SK-N-SH treated with all-trans-retinoic acid at 6 μM for 48 hours (cell line): Measurements from ENCODE around the gene PNPO.

Source experiments
- ATAC-seq: fragments of 200-7000 bp; cut with Tn5 transposase; 3 replicates; pipeline ENCODE4 v1.9.1; 2020; ENCODE audit warnings: mild to moderate bottlenecking, moderate library complexity
- BACH2 ChIP-seq: fragments of 250-450 bp; sonication (Bioruptor Pico); IDR thresholded peaks from 2 replicates; pipeline ENCODE4 v1.9.0; 2021; ENCODE audit warnings: mild to moderate bottlenecking, borderline replicate concordance
- CREB5 ChIP-seq: fragments of 250-450 bp; sonication (Bioruptor Pico); IDR thresholded peaks from 2 replicates; pipeline ENCODE4 v1.5.1; 2020; ENCODE audit warnings: low read depth, mild to moderate bottlenecking, moderate library complexity
- CSDC2 ChIP-seq: fragments of 250-450 bp; sonication (Bioruptor Pico); IDR thresholded peaks from 2 replicates; pipeline ENCODE4 v1.5.0; 2020; ENCODE audit warnings: mild to moderate bottlenecking, moderate library complexity
- CSRNP3 ChIP-seq: fragments of 250-450 bp; sonication (Bioruptor Pico); IDR thresholded peaks from 2 replicates; pipeline ENCODE4 v1.5.1; 2021; ENCODE audit warnings: mild to moderate bottlenecking, moderate library complexity
- ESRRG ChIP-seq: fragments of 250-450 bp; sonication (Bioruptor Pico); IDR thresholded peaks from 2 replicates; pipeline ENCODE4 v1.6.1; 2021; ENCODE audit warnings: mild to moderate bottlenecking
- GLIS3 ChIP-seq: fragments of 250-450 bp; sonication (Bioruptor Pico); IDR thresholded peaks from 2 replicates; pipeline ENCODE4 v1.5.0; 2020; ENCODE audit warnings: mild to moderate bottlenecking, moderate library complexity
- OSR1 ChIP-seq: fragments of 250-450 bp; sonication (Bioruptor Pico); IDR thresholded peaks from 2 replicates; pipeline ENCODE4 v1.8.0; 2022; ENCODE audit warnings: moderate library complexity, mild to moderate bottlenecking, inconsistent platforms
- PATZ1 ChIP-seq: fragments of 250-450 bp; sonication (Bioruptor Pico); IDR thresholded peaks from 2 replicates; pipeline ENCODE4 v1.8.0; 2020; ENCODE audit warnings: mild to moderate bottlenecking, moderate library complexity, borderline replicate concordance
- PPARA ChIP-seq: fragments of 250-450 bp; sonication (Bioruptor Pico); IDR thresholded peaks from 2 replicates; pipeline ENCODE4 v1.5.0; 2020; ENCODE audit warnings: mild to moderate bottlenecking, borderline replicate concordance
- RARB ChIP-seq: fragments of 250-450 bp; sonication (Bioruptor Pico); IDR thresholded peaks from 2 replicates; pipeline ENCODE4 v1.8.0; 2021; ENCODE audit warnings: mild to moderate bottlenecking, moderate library complexity
- SNAI2 ChIP-seq: fragments of 250-450 bp; sonication (Bioruptor Pico); IDR thresholded peaks from 2 replicates; pipeline ENCODE4 v1.5.0; 2020; ENCODE audit warnings: mild to moderate bottlenecking, moderate library complexity
- TCF4 ChIP-seq: fragments of 250-450 bp; sonication (Bioruptor Pico); IDR thresholded peaks from 2 replicates; pipeline ENCODE4 v1.8.0; 2021; ENCODE audit warnings: mild to moderate bottlenecking, moderate library complexity, borderline replicate concordance
- TSHZ2 ChIP-seq: fragments of 250-450 bp; sonication (Bioruptor Pico); IDR thresholded peaks from 2 replicates; pipeline ENCODE4 v1.5.0; 2020; ENCODE audit warnings: mild to moderate bottlenecking, moderate library complexity
- ZC3H10 ChIP-seq: fragments of 250-450 bp; sonication (Bioruptor Pico); IDR thresholded peaks from 2 replicates; pipeline ENCODE4 v1.5.1; 2021; ENCODE audit warnings: mild to moderate bottlenecking, moderate library complexity
- ZFP3 ChIP-seq: fragments of 250-450 bp; sonication (Bioruptor Pico); IDR thresholded peaks from 2 replicates; pipeline ENCODE4 v1.5.0; 2020; ENCODE audit warnings: mild to moderate bottlenecking, moderate library complexity
- ZFP30 ChIP-seq: fragments of 450-650 bp; formaldehyde crosslinking; IDR thresholded peaks from 2 replicates; pipeline ENCODE4 v1.5.0; 2022; ENCODE audit warnings: mild to moderate bottlenecking, moderate library complexity
- ZNF565 ChIP-seq: fragments of 450-650 bp; formaldehyde crosslinking; conservative IDR thresholded peaks from 2 replicates; pipeline ENCODE4 v1.5.0; 2020; ENCODE audit warnings: low read depth, mild to moderate bottlenecking, moderate library complexity
- ZNF70 ChIP-seq: fragments of 450-650 bp; formaldehyde crosslinking; IDR thresholded peaks from 2 replicates; pipeline ENCODE4 v1.5.0; 2020; ENCODE audit warnings: mild to moderate bottlenecking, moderate library complexity

Gene PNPO

GRCh38 chr17:47902039-47902744, 39.2 kb upstream of the PNPO start:
- ATAC-seq, result no peak
- TF ChIP-seq BACH2 (no peak), OSR1 (CRISPR knock-in tag) (no peak), GLIS3 (no peak), ESRRG (no peak), CREB5 (CRISPR knock-in tag) (no peak), RARB (CRISPR knock-in tag) (no peak), PPARA (no peak), ZC3H10 (no peak), ZNF70 (CRISPR knock-in tag) (no peak), ZFP30 (CRISPR knock-in tag) (no peak), TCF4 (no peak), CSDC2 (CRISPR knock-in tag) (no peak), SNAI2 (no peak)

GRCh38 chr17:47905221-47905733, 36.1 kb upstream of the PNPO start:
- no peak for TF ChIP-seq ESRRG
- TF ChIP-seq OSR1 (CRISPR knock-in tag), result no peak
- TF ChIP-seq TCF4, result no peak
- no peak for TF ChIP-seq GLIS3
- TF ChIP-seq CREB5 (CRISPR knock-in tag), result no peak
- TF ChIP-seq ZFP30 (CRISPR knock-in tag), result no peak
- TF ChIP-seq CSDC2 (CRISPR knock-in tag), result no peak
- no peak for TF ChIP-seq RARB (CRISPR knock-in tag)
- TF ChIP-seq TSHZ2 (CRISPR knock-in tag), result no peak
- no peak for TF ChIP-seq ZC3H10
- no peak for TF ChIP-seq PATZ1 (CRISPR knock-in tag)
- no peak for TF ChIP-seq ZNF565 (CRISPR knock-in tag)
- TF ChIP-seq CSRNP3 (CRISPR knock-in tag), result no peak
- peak; percentile 93 for ATAC-seq

- no peak for ATAC-seq
- no peak for TF ChIP-seq ZNF565 (CRISPR knock-in tag)
- TF ChIP-seq CSDC2 (CRISPR knock-in tag), result no peak
- no peak for TF ChIP-seq ZNF70 (CRISPR knock-in tag)
- no peak for TF ChIP-seq PATZ1 (CRISPR knock-in tag)
- TF ChIP-seq ZFP30 (CRISPR knock-in tag), result no peak
- no peak for TF ChIP-seq GLIS3
- TF ChIP-seq CSRNP3 (CRISPR knock-in tag), result no peak
- no peak for TF ChIP-seq PPARA
- no peak for TF ChIP-seq ZFP3
- TF ChIP-seq OSR1 (CRISPR knock-in tag), result no peak
- TF ChIP-seq BACH2, result no peak
- no peak for TF ChIP-seq RARB (CRISPR knock-in tag)
Observed at GRCh38 chr17:47906443-47906842, 34.9 kb upstream of the PNPO start.
